Keratinocyte (primary cell): ENCODE results near the gene ATP8B1.

Experiments used
- CTCF ChIP-seq, 3 experiments: IDR thresholded peaks in 1 of 3; conservative IDR thresholded peaks in 1 of 3; optimal IDR thresholded peaks in 1 of 3; 2 replicates in 2 of 3; 3 replicates in 1 of 3; pipeline versions ENCODE3 to v1.5.1; 2011; ENCODE audit warnings: low read length in 3 of 3, mild to moderate bottlenecking in 3 of 3, moderate library complexity in 2 of 3, control low read depth in 1 of 3, inconsistent platforms in 1 of 3; ENCODE audit not compliant: insufficient read depth in 2 of 3; ENCODE audit errors: extremely low read depth in 1 of 3
- EZH2 ChIP-seq: IDR thresholded peaks from one replicate; pipeline ENCODE4 v1.6.1; 2012; ENCODE audit warnings: inconsistent platforms, mild to moderate bottlenecking, low read length, moderate library complexity

GRCh38 chr18:57728941-57729511, 74.1 kb downstream of the ATP8B1 start:
- TF ChIP-seq EZH2 (no peak), CTCF (optimal IDR thresholded peaks at IDR 0.05 in 1 of 3, IDR thresholded peaks at IDR 0.05 in 1 of 3, conservative IDR thresholded peaks at IDR 0.05 in 1 of 3; ENCODE audit: extremely low read depth in 1 of 3, insufficient read depth in 2 of 3, low read length in 3 of 3) (no peak)
